HG02970 (cell line): Measurements from ENCODE around the gene CD74.
A peak's percentile ranks its signal among the peaks of the same experiment; 100 is the strongest.
"Not testable (repeated sequence)": the region's sequence is repeated elsewhere in the genome, so short reads cannot be mapped to it uniquely, and the experiment has no call there.

Source experiments
- ATAC-seq: cut with Tn5 transposase; IDR thresholded peaks from one replicate; pipeline ENCODE4 v1.9.1; 2021; ENCODE audit warnings: mild to moderate bottlenecking, moderate library complexity, moderate number of reproducible peaks; ENCODE audit not compliant: unreplicated experiment, low FRiP score

CD74 gene

DNA sequence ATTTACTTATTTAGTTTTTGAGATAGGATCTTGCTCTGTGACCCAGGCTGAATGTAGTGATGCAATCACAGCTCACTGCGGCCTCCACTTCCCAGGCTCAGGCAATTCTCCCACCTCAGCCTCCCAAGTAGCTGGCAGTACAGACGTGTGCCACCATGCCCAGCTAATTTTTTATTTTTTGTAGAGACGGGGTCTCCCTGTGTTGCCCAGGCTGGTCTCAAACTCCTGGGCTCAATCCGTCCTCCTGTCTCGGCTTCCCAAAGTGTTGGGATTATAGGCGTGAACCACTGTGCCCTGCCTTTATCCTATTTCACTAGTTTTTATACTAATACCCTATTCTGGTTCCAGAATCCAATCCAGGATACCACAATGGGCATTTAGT lies 30.0 kb upstream of the CD74 start:
- ATAC-seq, result no peak

DNA sequence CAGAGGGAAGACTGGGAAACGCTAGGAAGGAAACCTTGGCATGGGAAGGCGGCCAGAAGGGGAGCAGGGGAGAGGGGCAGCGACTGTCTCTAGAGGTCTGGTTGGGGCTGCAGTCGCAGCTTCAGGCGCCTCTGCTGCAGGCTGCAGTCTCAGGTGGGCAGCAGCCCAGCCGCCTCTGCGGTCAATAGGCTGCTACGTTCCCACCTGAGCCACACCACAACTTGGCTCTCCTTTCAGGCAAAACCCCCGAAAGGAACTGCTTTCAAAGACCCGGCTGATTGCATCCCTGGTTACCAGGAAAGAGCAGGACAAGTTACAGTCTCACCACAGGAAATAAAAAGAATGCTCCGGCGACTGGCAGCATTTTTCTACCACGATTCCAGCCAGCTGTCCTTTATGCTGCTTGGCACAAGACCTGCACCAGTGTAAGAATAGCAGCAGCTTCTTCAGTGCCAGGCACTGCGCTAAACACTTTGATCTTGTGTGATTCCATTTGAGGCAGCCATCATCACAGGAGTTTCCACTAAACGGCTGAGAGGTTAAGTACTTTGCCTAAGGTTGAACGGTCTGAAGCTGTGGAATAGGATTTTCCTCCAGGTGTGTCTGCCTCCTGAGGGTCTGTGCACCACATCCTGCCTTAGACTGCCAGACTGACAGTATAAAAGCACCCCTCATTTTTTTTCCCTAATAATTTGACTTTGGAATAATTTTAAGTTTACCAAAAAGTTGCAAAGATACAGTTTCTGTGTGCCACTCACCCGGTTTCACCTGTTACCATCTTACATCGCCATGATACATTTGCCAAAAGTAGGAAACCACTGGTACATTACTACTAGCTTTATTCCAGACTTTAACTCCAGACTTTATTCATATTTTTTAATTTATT lies 29.3 kb upstream of the CD74 start:
- ATAC-seq, result no peak

DNA sequence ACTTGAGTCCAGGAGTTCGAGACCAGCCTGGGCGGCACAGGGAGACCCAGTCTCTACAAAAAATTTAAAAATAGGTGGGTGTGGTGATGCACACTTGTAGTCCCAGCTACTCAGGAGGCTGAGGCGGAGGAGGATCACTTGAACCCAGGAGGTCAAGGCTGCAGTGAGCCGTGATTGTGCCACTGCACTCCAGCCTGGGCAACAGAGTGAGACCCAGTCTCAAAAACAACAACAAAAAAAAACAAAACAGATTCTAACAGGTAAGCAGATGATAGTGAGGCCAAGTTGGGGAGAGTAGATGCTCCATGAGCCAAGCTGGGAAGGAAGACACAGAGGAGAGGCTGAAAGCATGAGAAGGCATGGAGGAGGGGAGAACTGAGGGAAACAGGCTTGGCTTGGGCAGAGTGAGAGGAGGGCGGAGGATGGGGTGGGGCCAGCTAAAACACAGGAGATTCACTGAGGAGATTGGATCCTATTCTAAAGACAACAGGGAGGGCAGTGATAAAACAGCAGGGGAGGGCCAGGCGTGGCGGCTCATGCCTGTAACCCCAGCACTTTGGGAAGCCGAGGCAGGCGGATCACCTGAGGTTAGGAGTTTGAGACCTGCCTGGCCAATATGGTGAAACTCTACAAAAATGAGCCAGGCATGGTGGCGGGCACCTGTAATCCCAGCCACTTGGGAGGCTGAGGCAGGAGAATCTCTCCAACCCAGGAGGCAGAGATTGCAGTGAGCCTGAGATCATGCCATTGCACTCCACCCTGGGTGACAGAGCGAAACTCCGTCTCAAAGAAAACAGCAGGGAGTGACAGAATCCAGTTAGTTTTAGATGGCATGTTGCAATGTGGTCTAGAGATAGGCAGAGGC lies 28.5 kb upstream of the CD74 start:
- ATAC-seq, result no peak

DNA sequence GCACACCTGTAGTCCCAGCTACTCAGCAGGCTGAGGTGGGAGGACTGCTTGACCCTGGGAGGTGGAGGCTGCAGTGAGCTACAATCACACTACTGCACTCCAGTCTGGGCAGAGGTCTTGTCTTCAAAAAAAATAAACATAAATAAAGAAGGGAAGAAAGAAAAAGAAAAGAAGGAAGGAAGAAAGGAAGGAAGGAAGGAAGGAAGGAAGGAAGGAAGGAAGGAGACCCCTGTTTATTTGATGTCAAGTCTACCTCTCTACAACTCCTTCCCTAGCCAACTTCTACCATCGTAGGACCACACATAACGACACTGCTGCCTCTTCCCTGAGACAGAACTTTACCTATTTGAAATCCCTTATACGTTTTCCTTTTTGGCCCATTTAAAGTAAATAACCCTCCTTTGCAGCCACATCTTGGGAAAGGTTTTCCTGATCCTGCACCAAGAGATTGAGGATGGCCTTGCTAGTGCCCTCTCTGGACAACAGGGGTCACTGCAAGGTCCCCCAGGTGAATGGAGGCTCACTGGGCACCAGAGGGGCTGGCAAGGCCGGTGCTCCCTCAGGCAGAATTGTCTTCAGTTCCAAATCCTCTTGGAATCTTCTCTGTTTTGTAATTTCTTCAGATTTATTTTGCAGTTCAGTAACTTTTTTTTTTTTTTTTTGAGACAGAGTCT lies 26.3 kb upstream of the CD74 start:
- no peak for ATAC-seq

DNA sequence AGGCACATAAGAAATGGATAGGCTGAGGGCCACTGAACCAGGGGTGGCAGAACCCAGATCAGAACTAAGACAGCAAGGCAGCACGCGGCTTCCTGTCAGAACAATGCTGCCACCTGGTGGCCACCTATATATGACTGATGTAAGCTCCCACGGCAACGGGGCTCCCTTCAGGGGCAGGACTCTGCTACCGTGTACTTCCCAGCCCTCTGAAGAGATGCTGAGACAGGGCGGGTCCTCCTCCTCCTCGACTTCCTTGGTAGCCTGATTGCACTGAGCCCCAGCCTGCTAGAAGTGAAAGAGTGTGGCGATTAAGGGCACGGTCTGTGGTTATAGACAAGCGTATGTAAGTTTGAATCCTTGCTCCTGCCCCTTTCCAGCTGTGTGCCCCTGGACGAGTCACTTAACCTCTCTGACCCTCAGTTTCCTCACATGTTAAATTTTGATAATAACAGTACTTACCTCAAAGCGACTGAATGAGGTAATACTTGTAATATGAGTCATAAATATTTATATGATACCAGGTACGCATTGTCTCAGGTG lies 23.5 kb upstream of the CD74 start:
- peak; percentile 85 for ATAC-seq

DNA sequence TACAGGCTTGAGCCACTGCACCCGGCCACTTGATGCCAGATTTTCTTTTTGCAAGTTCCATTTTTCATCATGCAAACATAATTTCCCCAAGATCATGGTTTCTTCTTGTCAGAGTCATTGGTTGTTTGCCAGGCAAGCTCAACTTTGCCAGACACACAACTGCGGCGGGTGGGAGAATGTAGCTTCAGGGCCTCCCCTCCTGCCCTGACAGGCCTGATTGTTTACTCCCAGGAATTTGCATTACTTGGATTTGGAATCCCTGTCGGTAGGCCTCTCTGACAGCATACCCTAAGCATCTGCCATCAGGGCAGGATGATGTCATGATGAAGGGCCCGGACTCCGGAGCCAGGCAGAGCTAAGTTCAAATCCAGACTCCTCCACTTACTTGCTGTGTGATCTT lies 21.8 kb upstream of the CD74 start:
- ATAC-seq, result no peak

DNA sequence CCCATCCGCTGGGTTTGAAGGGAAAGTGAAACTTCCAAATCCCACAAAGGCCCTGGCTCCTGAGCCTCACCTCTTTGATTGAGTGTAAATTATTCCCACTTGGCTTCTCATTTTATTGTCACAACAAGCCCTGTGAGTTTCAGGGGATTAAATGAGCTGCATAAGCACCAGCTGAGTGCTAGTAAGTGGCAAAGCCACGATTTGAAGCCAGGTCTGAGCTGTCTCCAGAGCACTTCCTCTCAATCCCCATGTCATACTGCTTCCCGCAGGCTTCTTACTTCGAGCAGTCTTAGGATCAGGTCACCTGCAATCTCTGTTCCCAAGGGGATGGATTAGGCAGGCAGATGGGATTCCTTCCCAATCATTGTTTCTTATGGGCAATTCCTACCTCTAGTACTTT lies 18.9 kb upstream of the CD74 start:
- no peak for ATAC-seq

DNA sequence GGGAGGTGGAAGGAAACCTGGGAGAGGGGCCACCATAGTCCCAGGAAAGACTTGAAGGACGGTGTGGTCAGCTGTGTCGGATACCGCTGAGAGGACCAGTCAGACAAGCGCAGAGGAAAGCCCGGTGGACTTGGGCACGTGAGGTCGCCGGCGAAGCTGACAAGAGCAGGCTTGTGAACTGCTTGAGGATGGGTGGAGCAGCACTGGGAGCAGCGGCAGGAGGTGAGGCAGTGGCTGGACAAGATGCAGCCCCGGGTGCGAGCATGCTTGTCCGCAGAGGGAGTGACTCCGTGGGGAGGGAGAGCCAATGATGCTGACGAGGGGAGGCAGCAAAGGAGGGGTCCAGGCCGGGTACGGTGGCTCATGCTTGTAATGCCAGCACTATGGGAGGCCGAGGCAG lies 18.3 kb upstream of the CD74 start:
- no peak for ATAC-seq

DNA sequence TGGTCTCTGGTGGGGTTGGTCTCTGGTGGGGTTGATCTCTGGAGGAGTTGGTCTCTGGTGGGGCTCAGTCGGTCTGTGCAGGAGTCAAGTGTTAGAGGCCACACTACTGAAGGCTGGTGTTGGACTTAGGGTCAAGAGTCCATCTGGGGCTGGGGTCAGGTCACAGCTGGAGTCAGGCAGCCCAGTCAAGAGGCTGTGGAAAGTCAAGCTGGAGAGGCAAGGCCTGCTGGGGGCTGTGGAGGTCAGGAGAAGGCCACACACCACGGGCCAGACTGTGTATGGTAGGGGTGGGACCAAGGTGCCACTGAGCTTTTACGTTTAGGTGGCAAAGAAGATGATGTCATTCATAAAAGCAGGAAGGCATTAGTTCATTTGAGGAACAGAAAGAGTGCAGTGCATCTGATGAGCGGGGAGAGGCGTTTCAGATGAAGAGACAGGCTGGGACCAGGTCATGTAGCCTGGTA lies 16.7 kb upstream of the CD74 start:
- no peak for ATAC-seq

DNA sequence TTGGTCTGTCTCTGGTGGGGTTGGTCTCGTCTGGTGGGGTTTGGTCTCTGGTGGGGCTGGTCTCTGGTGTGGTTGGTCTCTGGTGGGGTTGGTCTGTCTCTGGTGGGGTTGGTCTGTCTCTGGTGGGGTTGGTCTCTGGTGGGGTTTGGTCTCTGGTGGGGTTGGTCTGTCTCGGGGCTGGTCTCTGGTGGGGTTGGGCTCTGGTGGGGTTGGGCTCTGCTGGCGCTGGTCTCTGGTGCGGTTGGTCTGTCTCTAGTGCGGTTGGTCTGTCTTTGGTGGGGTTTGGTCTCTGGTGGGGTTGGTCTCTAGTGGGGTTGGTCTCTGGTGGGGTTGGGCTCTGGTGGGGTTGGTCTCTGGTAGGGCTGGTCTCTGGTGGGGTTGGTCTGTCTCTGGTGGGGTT lies 16.3 kb upstream of the CD74 start:
- ATAC-seq, result no peak

DNA sequence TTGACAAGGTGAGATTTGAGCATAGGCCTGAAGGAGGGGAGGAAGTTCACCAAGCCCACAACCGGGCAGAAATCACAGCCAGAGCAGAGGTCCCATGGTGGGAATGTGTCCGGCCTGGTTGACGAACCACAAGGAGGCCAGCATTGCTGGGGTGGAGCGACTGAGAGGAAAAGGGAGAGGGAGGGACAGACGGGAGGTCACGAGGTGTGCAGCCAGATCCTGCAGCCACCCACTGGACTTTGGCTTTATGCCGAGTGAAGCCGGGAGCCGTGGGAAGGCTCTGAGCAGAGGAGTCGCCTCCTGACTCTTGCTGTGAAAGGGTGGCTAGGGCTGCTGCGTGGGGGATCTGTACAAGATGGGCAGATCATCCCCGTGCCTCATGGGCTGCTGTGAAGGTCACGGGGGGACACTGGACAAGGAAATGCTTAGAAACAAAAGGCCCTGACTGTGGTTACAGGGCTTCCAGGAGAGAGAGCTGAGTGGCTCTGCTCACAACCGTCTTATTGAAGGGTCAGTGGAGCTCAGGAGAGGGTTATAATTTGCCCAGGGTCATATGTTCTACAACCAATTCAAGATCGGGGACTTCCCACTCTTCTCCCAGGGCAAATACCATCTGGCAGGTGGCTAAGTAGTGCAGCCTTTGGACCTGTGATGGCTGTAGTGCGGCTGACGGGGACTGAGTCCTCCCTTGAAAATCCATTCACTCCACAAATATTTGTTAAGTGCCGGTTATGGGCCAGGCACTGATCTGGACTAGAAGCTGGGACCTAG lies 15.6 kb upstream of the CD74 start:
- no peak for ATAC-seq

DNA sequence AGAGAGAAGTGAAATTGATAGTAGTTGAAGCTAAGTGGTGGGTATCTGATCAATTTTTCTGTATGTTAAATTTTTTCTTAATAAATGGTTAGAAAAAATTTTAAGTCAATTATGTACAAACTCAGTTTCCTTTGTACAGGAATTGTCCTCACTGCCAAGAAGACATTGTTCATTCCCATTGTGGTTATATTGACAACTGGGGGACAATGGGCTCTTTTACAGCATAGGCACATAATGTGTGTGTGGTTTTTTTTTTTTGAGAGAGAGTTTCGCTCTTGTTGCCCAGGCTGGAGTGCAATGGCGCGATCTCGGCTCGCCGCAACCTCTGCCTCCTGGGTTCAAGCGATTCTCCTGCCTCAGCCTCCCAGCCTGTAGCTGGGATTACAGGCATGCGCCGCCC lies 13.5 kb upstream of the CD74 start:
- not testable (repeated sequence) for ATAC-seq

DNA sequence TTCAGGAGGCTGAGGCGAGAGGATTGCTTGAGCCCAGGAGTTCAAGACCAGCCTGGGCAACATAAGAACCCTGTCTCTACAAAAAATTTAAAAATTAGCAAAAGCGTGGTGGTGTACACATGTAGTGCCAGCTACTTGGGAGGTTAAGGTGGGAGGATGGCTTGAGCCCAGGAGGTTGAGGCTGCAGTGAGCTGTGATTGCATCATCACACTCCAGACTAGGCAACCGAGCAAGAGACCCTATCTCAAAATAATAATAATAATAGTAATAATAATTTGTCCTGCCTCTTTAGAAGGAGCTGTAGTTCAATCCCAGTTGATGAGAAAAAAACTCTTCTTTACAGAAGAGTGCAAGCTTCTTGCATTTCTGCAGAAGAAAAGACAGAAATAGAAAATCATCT lies 10.0 kb upstream of the CD74 start:
- no peak for ATAC-seq

DNA sequence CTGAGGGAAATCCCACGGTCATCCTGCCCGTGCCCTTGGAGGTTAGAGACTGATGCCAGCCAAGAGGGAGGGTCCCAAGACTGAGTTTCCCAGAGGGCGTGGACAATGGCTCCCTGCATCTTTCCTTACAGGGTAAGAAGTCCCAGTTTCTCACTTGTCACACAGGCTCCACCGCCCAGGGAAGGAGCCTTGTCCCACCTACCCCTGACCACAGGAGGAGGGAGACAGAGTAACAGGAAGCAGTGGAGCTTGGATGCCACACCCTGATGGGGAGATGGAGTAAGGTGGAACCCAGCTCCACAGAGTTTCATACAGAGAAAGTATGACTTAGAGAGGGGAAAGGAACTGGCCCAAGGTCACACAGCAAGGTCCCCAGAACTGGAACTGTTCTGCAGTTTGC lies 9.4 kb upstream of the CD74 start:
- no peak for ATAC-seq

DNA sequence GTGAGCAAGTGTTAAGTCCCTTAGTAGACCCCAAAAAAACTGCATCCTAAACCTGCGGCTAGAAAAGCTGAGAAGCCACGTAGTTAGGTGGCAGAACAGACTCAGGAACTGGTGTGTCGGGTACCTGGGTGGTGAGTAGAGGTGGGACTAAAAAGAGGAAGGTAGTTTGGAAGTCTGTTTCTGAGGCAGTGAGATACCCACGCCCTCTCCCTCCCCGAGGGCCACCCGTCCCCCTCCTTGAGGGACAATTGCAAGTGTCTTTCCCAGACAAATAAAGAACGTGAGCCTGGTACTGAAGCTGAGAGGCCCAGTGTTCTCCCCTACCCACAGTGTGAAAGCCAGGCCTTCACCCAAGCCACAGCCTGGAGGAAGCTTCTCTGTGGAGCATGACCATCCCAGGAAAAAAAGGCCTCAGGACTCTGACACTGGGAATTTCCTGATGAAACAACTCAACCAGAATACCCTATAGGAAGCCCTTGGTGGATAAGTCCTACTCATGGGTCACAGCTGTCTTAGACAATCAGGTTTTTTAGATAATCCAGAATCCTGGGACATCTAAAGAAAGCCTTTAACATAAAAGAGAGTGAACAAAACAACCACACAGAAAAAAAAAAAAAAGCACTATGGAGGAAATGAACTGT lies 7.0 kb upstream of the CD74 start:
- ATAC-seq, result no peak

DNA sequence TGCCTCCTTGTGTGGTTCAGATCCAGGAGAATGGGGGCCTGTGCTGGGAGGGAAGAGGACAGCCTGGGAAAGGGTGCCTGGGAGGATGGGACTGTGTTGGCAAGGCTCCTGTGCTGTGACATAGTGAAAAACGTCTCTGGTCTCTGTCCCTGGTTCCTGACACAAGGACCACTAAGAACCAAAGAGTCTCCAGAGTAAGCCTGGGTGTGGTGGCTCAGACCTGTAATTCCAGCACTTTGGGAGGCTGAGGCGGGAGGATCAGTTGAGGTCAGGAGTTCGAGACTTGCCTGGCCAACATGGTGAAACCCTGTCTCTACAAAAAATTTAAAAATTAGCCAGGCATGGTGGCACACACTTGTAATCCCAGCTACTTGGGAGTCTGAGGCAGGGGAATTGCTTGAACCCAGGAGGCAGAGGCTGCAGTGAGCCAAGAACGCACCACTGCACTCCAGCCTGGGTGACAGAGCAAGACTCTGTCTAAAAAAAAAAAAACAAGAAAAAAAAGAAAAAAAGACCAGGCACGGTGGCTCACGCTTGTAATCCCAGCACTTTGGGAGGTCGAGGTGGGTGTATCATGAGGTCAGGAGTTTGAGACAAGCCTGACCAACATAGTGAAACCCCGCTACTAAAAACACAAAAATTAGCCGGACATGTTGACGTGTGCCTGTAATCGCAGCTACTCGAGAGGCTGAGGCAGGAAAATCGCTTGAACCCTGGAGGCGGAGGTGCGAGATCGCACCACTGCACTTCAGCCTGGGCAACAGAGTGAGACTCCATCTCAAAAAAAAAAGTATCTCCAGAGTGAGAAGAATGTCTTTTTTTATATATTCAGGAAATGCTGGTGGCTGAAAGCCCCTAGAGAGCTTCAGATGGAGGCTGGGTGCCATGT lies 1.4 kb upstream of the CD74 start:
- not testable (repeated sequence) for ATAC-seq

DNA sequence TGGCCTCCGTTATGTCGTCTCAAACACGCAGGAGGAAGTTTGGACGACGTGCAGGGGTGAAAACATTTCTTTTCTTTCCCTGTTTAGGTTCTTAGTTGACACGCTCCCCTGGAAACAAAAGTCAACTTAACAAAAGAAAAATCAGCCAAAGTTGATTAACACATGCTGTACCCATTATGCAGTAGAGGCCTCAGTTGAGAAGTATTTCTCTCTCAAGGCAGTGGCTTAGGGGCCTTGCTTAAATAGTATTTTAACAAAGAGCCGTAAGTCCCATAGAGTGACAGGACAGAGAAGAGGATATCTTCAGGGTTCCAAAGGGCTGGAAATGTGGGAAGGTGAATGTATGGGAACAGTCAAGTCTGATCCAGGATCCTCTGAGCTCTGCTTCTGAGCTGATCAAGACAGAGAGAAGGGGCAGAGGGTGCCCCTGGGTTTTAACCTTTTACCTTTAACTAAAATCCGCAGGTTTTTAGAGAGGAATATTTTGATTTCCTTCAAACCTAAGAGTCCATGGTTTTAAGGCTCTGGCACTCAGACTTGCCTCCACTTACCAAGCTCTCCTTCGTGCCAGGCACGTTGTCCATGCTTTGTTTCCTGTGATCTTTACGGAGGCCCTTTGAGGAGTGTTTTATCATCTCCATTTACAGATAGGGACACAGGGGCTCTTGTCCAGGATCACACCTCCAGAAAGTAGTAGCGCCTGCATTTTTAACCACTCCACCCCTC lies 629 bp upstream of the CD74 start:
- no peak for ATAC-seq
